NCI-H748 (cell line): ENCODE data around the gene CIAPIN1.

Experiments used
- DNase-seq: peaks from one replicate; lab custom pipeline; 2025; ENCODE audit not compliant: unreplicated experiment; lab: John Stamatoyannopoulos, UW

The CIAPIN1 gene

DNA sequence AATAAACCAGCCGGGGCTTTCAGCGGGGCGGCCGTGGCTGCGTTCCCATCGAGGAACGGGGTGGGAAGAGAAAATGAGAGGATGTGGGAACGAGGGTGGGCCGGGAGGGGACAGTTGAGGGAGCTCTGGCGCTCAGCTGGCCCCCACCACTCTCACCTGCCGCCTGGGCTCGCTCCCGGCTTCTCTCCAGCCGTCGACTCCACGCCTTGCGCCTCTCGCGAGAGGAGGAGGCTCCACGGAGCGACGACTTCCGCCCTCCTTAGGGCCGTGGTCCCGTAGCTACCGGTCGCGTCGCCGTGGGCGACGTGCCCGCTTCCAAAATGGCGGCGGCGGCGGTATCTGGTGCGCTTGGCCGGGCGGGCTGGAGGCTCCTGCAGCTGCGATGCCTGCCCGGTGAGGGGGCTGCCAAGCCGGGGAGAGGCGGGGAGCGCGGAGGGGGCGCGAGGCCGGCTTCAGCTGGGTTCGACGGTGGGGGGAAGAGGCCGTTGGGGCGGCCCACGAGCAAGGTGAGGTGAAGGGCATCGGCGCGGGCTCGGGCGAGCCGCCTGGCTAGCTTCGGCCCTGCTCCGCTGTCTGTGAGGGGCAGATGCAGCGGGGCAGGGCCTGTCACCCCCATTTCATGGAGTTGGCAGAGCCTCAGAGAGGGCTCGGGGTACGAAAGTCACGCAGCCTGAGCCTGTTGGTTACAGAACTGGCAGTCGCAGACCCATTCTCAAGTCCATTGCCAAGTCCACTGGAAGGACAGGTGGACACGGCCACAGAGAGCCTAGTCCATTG lies at the start of gene CIAPIN1, which contains the start of gene COQ9:
Gene CIAPIN1, minus strand, starts transcription at position 200 of the 777 bp plus-strand sequence. CDS start 6,457 bp downstream, outside the sequence.
Gene COQ9, plus strand, starts transcription at position 294 of the 777 bp plus-strand sequence. Its CDS starts 27 bp downstream, at position 321.
- DNase-seq: peak; percentile 93

DNA sequence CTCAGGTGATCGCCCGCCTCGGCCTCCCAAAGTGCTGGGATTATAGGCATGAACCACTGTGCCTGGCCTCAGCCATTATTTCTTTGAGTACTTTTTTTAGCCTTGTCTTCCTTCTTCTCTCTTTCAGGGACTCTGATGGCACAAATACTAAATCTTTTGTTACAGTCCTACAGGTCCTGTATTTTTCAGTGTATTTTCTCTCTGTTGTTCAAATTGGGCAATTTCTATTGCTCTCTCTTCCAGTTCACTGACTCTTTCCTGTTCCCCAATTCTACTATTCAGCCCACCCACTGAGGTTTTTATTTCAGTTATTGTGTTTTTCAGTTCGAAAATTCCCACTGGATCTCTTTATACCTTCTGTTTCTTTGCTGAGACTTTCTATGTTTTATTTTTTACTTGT lies 46.6 kb upstream of the CIAPIN1 start:
- no peak for DNase-seq

DNA sequence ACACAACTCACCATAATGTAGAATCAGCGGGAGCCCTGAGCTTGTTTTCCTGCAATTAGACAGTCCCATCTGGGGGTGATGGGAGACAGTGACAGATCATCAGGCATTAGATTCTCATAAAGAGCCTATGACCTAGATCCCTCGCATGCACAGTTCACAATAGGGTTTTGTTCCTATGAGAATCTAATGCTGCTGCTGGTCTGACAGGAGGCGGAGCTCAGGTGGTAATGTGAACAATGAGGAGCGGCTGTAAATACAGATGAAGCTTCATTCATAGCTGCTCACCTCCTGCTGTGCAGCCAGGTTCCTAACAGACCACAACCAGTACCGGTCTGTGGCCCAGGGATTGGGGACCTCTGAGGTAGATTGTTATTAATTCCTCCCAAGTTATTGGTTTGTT lies 42.0 kb upstream of the CIAPIN1 start:
- peak; percentile 3 for DNase-seq

DNA sequence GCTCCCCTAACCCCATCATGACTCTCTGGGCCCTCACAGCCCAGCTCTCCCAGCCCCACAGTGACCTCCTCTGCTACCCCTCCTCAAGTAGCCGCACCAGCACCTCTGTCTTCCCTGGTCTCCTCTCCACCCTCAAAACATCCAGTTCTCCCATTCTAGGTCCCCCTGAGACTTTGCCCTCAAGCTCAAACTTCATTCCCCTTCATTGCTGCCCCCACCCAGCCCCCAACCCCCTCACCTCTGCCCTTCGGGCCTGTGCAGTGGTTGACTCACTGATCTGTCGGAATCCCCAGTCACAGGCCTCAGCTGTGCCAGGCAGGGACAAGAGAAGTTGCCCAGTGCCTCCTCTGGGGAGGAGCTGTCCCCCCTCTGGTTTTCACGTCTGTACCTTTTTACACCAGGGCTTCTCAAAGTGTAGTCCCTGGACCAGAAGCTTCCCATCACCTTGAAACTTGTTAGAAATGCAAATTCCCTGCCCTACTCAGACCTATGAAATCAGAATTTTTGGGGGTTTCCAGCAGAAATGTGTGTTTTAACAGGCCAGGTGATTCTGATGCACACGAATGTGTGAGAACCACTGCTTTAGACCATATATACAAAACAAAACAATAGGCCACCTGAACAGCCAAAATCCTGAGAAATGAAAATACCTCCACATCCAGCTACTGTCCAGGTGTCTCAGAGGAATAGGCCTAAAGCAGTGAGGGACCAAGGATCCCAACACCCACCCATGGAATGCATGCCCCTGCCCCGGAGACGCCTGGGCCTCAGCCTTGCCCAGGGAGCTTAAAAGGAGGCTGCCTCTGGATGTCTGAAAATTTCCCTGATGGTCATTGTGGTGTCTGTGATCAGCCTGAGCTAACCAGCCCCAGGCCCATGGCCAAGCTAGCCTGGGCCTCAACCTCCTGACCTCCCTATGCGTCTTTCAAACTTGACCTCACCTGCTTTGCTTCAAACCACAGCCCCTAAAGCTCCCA lies 40.0 kb upstream of the CIAPIN1 start:
- no peak for DNase-seq

DNA sequence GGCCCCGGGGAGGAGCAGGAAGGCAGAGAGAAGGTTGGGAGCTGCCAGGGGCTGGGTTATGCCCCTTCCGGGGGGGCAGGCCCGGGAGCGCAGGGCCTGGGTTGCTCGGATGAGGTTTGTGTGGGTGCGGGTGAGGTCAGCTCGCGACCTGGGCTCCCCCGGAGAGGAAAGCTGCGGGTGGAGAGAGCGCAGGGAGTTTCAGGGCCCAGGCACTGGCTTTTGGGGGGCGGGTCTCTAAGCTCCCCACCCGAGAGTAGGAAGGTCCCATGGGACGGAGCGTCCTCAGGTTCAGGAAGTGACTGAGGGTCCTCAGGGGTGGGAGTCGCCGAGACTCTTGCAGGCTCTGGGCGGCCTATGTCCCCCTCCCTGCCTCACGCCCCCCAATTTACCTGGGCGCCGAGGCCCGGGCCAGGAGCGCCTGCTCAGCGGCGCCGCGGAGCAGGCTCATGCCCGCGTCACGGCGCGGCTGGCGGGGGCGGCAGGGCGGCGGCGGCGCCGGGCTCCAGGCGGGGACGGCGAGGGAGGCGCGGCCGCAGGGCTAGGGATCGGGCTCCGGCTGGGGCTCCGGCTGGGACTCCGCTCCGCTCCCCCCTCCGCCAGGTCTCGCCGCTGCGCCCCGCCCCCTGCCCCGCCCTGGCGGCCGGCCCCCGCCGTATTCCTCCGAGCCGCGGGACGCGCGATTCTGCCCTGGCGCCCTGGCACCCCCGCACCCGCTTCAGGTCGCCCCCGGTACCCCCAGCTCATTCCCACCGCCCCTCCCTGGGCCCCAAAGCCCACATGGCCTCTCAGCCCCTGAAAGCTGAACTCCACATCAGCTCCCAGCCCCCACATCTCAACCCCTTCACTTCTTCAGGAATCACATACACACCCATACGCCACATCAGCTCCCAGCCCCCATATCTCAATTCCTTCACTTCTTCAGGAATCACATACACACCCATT lies 39.0 kb upstream of the CIAPIN1 start, which contains the start of gene DOK4:
Gene DOK4, minus strand, starts transcription at position 578 of the 942 bp plus-strand sequence. CDS start 6,986 bp downstream, outside the sequence.
- peak; percentile 69 for DNase-seq

DNA sequence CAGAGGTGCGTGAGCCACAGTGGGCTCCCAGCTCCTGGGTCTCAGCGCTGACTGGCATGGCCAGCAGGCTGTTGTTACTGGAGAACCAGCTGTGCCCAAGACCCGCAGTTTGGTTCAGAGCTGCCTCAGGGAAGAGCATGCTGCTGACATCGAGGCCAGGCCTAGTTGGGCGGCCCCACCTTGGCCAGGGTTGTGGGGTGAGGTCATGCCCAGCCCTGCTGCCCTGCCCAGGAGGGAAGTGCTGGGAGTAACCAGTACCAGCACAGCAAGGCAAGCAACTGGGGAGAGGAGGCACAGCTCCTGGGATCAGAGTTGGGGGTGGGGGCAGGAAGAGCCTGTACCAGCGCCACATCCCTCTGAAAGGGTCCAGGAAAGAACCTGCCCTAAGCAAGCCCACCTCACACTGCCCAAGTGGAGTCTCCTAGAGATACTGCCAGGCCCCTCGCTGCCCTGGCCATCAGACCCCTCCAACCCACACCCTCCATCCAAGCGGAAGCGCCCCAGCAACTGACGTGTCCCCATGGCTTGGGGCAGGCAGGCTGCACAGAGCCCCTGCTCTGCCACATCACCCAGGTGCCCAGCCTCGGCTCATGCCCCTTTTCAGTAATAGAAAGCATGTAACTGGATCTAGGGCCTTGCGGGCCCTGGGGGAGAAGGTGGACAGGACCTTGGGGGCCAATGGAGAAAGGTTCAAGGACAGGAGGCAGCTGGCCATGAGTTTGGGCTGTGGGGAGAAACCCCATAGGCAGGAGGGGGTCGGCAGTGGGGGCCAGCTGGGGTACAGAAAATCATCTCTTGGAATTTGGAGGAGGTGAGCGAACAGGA lies 38.1 kb upstream of the CIAPIN1 start:
- DNase-seq: no peak

DNA sequence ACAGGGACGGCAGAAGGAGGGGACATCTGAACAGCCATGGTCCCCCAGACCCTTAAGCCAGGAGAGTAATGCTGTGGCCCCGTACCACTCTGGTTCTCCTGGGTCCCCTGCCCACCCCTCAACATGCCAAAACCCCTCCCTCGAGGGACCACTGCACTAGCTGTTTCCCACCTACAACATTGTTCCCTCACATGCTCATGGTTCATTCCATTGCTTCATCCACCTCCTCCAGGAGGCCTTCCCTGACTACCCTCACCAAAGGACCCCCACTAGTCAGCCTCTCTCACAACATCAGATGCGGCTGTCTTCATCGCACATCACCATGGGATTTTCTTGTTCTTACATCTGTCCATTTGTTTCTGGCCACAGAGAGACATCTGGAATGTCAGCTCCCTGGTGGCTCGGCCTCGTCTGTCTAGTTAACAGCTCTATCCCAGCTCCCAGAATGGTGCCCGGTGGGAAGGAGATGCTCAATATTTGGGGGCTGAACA lies 37.4 kb upstream of the CIAPIN1 start:
- no peak for DNase-seq

DNA sequence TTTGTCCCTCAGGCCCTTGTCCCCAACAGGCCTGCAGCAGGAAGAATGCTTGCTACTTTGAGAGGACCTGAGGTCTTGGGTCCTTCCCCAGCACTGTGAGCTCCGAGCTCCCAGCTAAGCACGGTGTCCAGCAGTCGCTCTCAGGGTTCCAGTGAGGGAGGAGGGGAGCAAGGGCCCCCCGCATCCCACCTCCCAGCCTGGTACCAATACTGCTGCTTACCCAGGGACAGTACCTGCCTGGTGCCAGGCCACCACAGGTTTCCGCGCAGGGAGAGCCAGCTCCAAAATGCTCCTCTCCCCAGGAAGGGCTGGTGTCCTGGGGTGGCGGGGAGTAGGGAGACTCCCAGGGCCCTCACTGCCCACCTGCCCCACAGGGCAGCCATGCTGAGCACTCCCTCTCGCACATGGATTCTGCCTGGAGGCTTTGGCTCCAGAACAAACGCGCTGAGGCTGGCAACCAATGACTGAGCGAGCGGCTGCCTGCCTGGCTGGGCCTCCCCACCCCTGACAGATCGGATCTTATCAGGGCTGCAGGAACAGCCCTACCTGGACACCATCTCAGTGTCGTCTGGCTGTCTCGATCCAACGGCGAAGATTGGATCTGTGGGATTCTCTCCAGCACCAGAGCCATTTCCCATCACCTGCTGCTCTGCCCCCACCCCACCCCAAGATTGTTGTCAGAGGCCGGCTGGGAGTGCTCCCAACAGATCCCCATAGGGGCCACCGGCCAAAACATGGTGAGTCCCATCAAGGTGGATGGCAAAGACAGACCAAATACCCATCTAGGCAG lies 36.7 kb upstream of the CIAPIN1 start:
- DNase-seq: no peak

DNA sequence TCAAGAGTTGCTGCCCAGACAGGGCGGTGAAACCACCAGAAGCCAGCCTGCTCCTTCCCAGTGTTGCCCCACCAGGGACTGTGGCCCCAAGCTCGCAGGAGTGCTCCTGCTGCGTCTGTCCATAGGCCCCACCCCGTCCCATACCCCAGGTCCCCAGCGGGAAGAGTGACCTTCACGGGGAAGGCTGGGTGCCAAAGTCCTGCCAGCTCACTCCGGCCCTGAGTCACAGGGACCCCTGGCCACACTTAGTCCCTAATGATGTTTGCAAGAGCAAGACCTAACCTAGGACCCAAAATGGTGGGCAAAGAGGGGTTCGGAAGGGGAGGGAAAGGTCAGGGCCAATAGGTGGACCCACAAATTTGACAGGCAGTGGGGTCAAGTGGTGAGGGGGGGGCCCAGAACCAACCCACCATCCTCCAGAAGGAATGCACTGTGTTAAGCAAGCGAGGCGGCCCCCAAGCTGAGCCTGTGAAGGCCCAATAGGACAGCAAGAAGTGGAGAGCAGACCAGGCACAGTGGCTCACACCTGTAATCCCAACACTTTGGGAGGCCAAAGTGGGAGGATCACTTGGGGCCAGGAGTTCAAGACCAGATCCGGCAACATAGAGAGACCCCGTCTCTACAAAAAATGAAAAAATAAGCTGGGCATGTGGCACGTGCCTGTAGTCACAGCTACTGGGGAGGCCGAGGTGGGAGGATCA lies 35.8 kb upstream of the CIAPIN1 start:
- DNase-seq: no peak

DNA sequence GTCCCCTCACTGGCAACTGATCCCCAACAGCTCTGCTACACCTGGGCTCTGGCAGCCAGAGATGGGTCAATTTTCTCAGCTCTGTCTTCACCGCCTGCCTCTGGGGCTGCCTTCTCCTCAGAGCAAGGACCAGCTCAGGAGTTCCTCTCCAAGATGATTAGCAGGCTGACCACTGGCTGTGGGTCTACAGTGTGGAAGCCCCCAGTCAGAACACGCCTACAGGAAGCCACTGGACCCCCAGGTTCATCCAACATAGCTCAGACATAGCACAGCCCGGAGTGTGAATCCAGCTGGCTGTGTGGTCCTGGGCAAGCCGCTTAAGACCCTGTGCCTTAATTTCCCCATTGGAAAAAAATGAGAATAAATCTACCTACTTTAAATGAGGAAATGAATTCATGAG lies 34.2 kb upstream of the CIAPIN1 start:
- DNase-seq: no peak

DNA sequence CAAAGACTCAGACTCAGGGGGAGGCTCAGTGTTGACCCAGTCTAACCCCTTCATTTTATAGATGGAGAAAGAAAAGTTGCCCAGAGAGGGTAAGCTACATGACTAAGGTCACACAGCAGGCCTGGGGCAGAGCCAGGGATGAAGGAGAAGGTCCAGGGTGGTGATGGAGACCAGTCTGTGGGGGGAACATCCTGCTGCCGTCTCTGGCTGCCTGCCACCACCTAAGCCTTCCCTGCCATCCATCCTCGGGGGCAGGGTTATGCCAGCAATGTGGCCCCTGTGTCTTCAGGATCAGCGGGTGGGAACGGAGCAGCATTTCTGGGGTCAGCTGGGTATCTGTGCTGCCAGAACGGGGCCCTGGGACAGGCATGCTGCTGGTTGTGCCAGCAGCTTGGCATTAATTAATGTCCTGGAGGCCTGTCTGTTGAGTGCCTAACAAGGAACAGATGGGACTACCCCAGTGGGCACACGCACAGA lies 33.6 kb upstream of the CIAPIN1 start:
- no peak for DNase-seq

DNA sequence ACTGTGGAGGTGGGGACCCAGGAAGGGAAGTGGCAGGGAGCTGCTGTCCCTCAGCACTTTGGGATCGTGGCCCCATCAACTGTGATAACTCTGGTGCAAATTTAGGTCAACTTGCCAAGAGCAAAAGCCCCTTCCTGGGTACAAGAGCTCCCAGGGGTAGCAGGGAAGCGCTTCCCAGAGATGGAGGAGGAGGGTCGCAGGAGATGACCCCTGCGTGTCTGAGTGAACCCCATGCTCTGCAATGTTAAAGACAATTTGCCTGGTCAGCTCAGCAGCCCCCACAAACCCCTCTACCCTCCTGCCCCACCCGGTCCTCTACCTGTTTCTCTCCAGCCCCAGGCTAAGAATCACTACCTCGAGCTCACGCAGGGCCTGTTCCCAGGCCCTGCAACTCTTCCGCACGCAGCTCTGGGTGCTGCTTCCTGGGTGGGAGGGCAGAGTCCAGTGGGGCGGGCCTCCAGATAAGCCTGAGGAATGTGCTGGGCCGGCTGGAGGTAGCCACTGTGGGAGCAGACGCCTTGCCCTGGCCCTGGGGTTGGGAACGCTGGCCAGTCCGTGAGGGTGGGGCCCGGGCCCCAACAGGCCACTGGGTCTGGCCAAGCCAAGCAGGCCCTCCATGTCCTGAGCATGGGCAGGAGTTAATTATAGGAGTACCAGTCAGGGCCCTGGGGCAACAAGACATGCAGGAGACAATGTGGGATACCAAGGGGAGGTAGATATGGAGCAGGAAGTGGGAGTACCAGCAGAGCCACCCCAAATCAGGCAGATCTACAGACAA lies 33.0 kb upstream of the CIAPIN1 start:
- DNase-seq: no peak

DNA sequence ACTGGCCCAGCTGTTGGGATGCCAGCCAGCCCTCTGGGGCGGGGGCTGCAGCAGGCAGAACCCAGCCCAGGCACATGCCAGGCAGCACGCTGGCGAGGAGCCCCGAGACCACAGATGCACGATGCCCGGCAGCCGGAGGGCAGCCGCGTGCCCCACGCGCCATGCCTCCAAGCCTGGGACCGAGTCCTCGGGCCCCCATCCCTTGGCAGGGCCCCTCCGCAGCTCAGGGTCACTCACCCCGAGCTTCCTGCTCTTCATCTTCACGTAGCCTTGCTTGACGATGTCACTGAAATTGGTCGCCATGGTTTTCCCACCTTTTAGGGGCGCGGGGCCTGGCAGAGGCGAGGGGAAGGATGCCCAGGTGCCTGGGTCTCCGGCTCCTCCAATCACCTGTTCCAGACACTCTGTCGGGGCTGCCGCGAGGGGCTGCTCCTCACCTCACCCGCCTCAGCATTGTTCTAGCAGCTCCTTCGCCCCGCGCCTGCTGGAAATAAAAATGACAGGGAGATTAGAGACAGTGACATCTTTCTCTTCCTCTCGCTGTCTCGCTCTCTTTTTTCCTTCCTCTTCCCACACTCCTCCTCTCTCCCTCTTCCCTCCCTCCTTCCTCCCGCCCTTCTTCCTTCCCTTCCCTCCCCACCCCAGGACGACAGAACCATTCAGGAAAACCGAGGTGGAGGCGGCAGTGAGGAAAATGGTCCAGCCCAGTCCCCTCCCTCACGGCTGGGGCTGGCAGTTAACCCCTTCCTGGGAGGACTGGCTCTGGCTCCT lies 32.2 kb upstream of the CIAPIN1 start:
- DNase-seq: peak; percentile 48

DNA sequence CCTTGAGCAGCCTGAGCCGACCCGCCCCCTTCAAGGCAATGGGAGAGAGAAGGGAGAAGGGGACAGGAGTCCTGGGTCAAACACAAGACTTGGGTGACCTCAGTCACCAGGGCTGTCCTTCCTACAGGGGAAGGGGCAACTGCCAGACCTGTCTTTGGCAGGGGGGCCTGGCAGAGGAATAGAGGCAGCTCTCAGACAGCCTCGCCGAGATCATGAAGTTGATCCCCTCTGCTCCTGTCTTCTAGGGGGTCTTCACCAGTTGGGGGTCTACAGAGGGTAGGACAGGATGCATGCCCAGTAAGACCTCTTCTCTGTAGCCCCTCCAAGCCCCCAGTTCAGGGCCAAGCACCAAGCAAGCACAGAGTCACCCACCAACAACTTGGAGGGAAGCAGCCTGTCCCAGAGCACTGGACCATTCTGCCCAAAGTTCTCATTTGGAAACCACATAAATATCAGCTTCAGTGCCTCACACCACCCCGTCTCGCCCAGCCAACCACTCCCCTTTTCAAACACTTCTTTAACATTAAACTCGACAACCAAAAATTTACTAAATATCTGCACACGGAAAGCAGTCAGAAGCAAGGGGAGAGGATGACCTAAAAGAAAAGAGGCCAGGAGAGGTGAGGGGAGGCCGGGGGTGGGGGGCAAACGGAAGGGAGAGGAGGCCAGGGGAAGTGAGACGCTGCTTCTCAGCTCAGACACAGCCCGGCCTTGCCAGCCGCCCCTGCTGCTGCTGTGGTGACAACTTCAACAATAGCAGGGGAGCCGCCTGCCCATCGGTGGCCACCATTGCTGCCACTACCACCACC lies 31.4 kb upstream of the CIAPIN1 start:
- DNase-seq: no peak

DNA sequence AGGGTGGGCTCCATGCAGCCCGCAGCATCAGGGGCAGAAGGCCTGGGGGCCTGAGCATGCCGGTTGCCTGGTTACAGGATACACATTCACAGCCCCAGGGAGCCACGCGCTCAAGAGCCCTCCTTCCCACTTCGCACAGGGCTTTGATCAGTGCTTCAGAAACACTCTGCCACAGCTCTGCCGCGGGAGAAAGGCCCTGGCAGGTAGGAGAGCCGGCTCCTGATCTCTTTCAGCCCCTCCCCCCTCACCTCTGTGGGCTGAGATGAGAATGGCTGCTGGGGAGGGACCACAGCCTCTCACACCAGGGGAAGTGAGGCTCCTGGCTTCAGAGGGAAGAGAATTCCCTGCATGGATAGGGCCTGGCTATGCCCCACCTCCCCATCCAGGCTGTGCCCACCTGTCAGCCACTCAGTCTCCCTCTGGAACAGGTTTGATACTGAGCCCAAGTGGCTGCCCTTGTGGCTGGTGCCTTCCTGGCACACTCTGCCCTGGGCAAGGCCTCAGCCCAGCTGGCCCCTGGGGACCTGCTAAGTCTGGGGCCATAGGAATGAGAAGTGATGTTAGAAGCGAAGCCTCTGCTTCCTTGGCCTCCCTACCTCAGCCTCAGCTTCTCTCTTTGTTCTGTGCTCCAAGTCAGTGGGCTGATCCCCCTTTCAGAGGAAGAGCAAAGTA lies 30.5 kb upstream of the CIAPIN1 start:
- DNase-seq: peak; percentile 3
